SK-N-SH (cell line): ENCODE results near the gene DPH7.

Experiments
- EP300 ChIP-seq, 2 experiments: IDR thresholded peaks; 2 replicates each; pipeline versions ENCODE4 v1.4.0 to v1.6.1; 2012; ENCODE audit warnings: borderline replicate concordance in 1 of 2, low read depth in 1 of 2, low read length in 1 of 2
- EZH2phosphoT487 ChIP-seq: fragments of 200-600 bp; sonication (generic); IDR thresholded peaks from 2 replicates; pipeline ENCODE4 v1.6.1; 2017; ENCODE audit warnings: low read depth, mixed run types, mild to moderate bottlenecking, antibody characterized with exemption, moderate library complexity, borderline replicate concordance
- NFIC ChIP-seq: IDR thresholded peaks from 2 replicates; pipeline ENCODE4 v1.4.0; 2012; ENCODE audit warnings: borderline replicate concordance
- TF ChIP-seq, protein P1 (sequence below): fragments of 200-600 bp; sonication (generic); IDR thresholded peaks from 2 replicates; pipeline ENCODE4 v1.6.1; 2017; ENCODE audit warnings: antibody characterized with exemption, mild to moderate bottlenecking, moderate library complexity
- TF ChIP-seq, protein P2 (sequence below): IDR thresholded peaks from 2 replicates; pipeline ENCODE4 v1.6.1; 2012; ENCODE audit warnings: mild to moderate bottlenecking, low read depth, low read length, moderate library complexity

DNA sequence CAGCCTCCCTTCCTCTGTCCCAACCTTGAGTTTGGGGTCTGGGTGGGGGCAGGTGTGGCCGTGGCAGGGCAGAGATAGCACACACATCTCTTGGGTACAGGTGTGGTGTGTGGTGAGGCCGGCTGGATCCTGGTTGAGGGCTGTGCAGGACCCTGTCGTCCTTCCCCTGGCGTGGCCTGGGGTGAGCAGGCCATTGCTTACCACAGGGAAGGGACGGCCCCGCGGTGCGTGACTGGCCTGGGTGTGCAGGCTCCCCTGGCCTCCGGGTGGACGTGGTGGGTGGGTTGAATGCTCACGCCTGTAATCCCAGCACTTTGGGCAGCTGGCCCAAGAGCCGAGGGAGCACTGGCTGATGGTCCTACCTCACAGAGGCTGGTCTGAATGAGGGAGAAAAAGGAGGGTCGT, 28.0 kb upstream of the DPH7 start:
- TF ChIP-seq EP300 (IDR thresholded peaks at IDR 0.05; ENCODE audit: borderline replicate concordance in 1 of 2, low read depth in 1 of 2, low read length in 1 of 2) = no peak
- TF ChIP-seq, protein P1, sequence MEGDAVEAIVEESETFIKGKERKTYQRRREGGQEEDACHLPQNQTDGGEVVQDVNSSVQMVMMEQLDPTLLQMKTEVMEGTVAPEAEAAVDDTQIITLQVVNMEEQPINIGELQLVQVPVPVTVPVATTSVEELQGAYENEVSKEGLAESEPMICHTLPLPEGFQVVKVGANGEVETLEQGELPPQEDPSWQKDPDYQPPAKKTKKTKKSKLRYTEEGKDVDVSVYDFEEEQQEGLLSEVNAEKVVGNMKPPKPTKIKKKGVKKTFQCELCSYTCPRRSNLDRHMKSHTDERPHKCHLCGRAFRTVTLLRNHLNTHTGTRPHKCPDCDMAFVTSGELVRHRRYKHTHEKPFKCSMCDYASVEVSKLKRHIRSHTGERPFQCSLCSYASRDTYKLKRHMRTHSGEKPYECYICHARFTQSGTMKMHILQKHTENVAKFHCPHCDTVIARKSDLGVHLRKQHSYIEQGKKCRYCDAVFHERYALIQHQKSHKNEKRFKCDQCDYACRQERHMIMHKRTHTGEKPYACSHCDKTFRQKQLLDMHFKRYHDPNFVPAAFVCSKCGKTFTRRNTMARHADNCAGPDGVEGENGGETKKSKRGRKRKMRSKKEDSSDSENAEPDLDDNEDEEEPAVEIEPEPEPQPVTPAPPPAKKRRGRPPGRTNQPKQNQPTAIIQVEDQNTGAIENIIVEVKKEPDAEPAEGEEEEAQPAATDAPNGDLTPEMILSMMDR = no peak
- TF ChIP-seq EZH2phosphoT487 = no peak
- TF ChIP-seq, protein P2, sequence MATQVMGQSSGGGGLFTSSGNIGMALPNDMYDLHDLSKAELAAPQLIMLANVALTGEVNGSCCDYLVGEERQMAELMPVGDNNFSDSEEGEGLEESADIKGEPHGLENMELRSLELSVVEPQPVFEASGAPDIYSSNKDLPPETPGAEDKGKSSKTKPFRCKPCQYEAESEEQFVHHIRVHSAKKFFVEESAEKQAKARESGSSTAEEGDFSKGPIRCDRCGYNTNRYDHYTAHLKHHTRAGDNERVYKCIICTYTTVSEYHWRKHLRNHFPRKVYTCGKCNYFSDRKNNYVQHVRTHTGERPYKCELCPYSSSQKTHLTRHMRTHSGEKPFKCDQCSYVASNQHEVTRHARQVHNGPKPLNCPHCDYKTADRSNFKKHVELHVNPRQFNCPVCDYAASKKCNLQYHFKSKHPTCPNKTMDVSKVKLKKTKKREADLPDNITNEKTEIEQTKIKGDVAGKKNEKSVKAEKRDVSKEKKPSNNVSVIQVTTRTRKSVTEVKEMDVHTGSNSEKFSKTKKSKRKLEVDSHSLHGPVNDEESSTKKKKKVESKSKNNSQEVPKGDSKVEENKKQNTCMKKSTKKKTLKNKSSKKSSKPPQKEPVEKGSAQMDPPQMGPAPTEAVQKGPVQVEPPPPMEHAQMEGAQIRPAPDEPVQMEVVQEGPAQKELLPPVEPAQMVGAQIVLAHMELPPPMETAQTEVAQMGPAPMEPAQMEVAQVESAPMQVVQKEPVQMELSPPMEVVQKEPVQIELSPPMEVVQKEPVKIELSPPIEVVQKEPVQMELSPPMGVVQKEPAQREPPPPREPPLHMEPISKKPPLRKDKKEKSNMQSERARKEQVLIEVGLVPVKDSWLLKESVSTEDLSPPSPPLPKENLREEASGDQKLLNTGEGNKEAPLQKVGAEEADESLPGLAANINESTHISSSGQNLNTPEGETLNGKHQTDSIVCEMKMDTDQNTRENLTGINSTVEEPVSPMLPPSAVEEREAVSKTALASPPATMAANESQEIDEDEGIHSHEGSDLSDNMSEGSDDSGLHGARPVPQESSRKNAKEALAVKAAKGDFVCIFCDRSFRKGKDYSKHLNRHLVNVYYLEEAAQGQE = no peak
- TF ChIP-seq NFIC = no peak
